GM18520 (cell line): ENCODE data around the gene PIP5K1B.

ENCODE experiments used
- ATAC-seq: cut with Tn5 transposase; IDR thresholded peaks from one replicate; pipeline ENCODE4 v1.9.1; 2021; ENCODE audit not compliant: unreplicated experiment

PIP5K1B gene

DNA sequence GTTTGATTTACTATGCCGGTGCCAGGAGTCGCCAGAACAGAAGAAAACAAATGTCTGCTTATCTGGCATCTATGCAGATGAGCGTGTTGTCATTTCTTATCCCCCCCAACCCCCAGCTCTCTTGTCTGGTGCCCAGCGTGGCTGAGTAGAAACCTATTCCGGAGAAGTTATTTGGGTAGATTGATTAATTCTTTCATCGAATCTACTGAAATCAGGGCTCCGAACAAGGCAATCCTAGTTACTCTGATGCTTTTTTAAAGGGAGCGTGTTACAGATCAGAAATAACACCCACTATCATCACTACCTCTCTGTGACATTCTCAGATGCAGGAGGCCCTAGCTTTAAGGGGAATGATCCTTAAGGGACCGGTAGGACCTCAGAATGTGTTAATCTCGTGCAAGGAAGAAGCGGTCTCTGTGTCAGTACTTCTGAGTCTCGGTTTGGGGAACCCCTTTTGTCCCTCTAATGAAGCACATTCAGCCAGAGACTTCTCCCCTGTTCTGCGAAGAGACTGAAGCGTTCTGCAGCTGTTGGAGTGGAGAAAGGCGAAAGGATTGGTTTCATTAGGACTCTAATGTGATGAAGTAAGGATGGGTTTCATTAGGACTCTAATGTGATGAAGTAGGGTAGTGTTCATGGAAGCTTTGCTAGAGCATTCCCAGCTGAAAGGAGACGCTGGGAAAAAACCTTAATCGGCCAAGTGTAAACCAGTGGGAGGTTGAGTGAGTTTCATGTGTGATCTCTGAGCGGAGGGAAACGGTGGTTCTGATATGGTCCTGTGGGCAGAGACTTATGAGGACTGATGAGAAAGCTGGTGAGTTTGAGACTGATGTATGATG is 1.5 kb downstream of the PIP5K1B start:
- ATAC-seq = peak; percentile 28

DNA sequence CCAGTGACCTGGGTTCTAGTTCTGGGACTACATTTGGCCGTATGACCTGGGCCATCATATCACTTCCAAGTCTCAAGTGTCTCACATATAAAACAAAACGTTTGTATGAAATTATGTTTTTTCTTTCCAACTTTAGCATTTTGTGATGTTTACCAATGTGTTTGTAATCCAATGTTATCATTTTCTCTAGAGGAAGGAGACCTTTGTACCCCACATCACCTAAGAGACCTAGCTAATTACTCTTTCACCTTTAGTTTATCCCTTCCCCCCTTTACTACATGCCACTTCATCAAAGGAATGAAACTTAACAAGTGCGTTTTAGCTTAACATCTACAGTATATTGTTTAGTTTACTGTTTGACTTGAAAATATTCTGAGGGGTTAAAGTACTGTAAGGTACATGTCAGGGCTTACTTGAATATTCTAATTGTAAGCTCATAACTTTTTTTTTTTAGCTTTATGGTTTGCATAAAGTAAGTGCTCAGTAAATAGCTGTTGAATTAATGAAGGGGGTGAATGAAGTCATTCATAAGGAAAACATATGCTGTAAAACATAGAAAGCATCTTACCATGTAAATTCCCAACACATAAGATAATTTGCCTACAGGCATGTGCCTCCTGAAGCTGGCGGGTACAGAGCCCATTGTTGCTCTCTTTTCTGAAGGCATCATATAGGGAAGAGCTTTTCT is 2.9 kb downstream of the PIP5K1B start:
- no peak for ATAC-seq

DNA sequence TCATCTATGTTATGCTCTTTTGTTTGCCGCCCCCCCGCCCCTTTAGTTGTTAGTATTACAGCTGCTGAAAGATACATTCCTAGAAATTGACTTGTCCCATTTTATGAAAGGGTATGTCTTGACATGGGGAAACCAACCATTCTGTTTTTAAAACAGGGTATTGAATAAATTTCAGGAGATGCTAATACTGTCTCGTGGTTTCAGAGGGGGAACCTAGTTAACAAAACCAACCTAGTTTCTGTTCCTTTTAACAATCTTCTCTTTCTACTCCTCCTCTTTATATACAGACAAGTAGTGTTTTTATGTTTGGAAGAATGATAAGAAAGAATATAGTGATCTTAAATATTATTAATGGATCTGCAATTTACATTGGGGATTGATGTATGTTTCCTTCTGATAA is 3.5 kb downstream of the PIP5K1B start:
- peak; percentile 23 for ATAC-seq

DNA sequence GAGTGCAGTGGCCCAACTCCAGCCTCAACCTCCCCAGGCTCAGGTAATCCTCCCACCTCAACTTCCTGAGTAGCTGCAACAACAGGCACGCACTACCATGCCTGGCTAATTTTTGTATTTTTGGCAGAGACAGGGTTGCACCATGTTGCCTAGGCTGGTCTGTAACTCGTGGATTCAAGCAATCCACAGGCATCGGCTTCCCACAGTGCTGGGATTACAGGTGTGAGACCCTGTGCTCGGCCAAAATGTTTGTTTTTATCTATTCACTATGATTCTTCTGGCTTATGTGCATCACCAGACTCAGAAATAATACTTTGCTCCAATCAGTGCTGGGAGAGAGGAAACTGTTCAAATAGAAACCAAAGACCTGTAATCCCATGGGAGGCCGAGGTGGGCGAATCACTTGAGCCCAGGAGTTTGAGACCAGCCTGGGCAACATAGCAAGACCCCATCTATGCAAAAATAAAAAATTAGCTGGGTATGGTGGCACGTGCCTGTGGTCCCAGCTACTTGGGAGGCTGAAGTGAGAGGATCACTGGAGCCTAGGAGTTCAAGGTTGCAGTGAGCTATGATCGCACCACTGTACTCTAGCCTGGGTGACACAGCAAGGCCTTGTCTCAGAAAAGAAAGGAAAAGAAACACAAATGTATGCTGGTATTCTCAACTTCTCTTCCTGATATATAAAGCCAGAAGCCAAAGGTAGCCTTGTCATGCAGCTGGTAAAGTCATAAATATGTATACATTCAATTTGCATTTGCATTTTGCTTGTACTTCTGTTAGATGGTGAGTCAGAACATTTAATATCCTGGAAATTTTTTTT is 4.5 kb downstream of the PIP5K1B start:
- ATAC-seq = no peak

DNA sequence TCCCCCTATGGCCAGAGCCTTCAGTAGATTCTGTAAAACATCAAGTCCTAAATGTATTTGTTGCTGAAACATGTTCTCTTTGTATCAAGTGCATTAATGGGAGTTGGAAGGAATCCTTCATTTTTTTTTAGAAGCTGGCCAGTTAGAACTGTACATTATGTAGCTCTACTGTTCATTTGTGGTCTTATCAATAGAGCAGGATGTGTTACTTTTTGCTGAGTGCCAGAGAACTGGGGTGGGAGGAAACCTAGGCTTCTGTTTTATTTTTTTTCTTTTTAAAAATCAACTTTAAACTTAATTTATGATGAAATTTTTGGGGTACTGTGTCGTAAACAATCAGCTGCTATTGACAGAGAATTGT is 5.1 kb downstream of the PIP5K1B start:
- ATAC-seq = no peak

DNA sequence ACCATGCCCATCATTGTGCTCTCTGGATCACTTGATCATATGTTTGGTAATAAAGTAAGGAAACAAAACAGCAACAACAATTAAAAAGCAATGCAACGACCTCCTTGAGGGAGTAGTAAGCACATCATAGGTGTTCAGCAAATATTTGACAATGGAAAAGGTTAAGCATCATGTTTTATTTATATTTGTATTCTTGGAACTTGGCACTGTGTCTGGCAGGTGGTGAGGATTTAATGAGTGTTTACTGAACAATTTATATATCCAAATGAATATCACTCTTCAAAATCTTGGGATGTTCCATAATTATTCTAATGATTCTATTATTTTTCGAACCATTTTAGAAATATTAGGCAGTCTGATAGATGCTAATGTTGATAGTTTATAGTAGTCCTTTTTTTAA is 6.2 kb downstream of the PIP5K1B start:
- ATAC-seq = no peak

DNA sequence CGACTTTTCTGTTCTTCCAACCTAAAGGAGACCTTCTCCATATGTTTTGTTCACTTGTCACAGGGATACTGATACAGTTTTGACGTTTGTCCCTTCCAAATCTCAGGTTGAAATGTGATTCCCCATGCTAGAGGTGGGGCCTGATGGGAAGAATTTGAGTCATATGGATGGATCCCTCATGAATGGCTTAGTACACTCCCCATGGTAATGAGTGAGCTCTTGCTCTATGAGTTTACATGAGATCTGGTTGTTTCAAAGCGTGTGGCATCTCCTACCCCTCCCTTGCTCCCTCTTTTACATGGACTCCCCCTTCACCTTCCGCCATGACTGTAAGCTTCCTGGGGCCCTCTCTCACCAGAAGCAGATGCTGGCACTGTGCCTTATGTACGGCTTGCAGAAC is 6.9 kb downstream of the PIP5K1B start:
- ATAC-seq = no peak

DNA sequence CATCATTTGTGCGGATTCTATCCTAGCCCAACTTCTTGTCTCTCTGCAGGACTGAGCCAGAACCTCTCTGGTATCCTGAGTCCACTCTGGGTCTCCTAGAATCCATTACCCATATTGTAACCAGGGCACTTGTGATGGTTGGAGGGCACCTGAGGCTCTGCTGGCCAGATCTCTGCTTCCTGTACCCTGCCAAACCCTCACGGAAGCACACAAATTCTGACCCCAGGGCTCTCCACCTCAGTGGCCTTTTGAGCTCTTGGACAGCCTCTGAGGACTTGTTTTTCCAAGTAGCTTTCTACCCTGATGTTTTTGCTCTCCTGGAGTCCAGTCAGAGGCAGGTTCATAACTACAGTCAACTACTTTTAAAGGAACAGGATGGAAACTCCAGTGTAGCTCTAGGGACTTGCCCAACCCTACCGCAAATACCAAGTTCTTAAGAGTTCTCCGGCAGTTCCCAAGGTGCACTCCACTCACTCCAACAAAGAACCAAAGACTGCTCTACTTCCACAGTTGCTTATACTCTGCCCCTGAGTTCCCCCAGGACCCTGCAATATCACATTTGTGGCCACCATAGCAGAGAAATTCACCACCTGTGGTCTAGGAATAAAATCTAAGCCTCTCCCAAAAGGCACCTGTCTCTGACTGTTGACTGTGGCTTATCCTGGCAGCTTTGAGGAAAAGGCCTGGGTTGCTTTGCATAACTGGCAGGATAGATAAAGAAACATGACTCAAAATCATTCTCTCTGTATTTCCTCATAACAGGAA is 9.6 kb downstream of the PIP5K1B start:
- no peak for ATAC-seq

DNA sequence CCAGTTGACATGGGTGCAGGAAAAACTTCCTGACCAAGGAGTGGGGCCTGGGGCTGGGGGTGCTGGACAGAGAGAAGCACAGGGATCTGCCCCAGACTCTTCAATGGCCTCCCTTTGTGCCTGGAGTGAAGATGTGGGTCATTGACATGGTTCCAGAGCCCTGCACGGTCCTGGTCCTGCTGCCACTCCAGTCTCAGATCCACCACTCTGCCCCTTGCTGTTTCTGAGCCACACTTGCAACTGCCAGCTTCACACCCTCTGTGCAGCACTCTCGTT is 10.1 kb downstream of the PIP5K1B start:
- no peak for ATAC-seq

DNA sequence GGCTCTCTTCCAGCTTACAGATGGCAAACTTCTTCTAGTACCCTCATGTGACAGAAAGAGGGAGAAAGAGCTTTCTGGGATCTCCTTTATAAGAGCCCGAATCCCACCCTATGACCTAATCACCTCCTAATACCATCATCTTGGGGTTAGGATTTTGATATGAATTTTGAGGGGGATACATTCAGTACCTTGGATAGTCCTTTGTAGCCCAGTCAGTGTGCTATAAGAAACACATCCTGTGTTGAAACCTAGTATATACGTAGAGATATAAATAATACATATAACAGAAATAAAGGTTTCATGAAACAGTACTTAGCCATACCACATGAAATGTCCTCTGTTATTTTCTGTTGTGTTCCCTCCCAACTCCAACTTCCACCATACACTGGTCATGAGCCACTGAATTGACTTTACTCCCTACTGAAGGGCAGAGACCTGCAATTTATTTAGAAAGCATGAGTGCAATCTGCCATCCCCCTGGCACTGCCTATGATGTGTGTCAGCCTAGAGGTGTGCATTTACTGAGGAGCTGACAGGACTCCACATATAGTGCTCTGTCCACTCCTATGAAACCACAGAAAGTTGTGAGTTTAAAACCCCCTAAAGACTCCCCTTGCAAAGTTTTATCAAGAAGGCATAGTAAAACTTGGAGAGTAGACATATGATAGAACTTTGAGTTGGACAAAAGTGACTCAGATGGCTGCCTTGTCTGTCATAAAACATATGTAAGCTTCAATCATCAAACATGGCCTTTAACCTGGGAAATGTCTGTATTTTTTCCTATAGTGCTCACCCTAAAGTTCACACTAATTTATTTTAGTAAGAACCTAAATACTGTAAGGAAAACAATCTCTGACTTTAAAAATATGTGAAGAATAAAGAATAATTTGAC is 12.8 kb downstream of the PIP5K1B start:
- no peak for ATAC-seq

DNA sequence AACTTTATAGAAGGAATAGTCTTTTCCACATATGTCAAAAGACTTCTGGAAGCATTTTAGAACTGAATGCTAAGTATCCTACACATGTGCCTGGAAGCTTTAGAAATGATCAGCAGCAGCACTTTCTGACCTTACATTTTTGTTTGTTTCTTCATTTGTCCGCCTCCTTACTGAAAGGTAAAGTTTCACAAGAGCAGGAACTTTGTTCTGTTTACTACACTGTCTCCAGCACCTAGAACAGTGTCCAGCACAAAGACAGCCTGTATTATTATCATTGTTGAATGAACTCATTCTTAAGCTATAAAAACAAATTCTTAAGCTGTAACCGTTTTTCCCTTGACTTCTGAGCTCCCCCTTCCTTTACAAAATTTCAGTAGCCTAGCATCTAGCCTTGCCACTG is 14.8 kb downstream of the PIP5K1B start:
- no peak for ATAC-seq

DNA sequence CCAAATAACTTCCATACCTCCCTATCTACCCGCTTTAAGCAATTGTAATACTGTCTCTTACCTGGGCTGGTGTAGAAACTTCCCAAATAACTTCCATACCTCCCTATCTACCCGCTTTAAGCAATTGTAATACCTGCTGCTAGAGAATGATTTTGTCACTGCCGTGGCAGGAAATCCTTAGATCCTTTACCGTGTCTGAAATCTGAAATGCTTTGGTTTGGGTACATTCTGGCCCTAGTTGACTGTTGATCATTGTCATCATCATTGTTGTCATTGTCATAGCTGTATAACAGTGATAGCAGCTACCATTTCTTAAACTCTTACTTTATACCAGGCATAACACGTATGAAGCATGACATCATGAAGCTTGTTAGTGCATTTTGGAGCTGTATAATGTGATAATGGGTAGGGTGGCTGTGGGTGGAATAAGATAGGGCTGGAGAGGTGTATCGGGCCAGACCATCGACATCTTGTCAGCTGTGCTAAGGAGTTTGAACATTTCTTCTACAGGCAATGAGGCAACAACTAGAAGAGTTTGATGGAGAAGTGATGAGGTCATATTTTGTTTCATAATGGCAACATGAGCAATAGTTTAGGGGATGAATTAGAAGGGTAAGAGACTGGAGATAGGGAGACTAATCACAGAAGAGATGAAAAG is 15.7 kb downstream of the PIP5K1B start:
- ATAC-seq = no peak

DNA sequence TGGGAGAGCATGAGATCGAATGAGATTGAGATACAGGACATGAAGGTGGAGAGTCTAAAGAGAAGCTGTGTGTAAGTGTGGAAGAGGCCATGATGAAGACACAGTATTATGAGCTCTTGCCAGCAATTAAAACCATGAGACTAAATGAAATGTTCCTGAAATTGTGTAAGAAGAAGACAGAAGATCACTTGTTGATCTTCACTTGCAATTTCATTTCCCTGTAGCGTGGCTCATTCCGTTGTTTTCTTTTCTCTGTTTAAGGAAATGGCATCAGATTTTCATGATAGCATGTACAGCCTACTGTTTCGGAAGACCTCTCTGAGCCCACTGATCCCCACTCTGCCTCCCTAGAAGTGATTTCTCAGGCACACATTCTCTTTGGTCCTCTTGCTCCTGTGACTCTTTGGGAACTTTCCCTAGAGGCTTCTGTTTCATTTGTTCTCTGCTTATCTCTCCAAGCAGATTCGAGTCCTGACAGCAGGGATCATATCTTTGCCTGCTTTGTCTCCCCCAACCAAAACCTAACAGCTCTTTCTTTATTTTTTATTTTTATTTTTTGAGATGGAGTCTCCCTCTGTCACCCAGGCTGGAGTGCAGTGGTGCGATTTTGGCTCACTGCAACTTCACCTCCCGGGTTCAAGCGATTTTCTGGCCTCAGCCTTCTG is 16.8 kb downstream of the PIP5K1B start:
- no peak for ATAC-seq

DNA sequence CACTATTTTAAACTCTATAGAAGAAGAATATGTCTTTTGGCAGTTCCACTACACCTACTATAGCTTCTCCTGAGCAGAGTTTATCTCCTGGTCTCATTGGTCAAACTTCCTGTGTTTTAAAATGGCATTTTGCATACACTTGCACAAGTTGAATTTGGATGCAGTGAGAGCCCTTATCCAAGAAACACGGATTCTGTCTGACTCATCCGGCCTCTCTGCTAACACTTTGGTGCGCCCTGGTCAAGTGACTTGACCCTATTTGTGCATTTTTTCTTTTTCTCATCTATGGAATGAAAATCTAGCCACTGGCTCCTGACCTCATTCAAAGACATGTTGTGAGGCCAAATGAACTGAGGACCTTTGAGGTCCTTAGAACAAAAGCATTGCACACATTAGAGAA is 20.0 kb downstream of the PIP5K1B start:
- ATAC-seq = no peak

DNA sequence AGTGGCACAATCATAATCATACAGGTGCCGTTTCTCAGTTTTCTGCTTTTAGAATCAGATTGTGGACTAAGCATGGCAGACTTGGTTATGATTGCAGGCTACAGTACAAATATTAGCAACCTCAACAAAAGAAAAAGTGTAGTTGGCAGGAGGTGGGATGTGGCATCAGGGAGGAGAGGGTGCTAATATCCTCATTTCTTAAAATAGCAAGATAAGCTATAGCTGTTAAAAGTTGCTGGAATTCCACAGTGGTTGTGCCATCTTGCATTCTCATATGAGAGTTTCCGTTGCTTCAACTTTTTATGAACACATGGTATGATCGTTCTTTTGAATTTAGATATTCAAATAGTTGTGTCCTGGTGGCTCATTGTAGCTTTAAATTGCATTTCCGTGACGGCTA is 21.4 kb downstream of the PIP5K1B start:
- no peak for ATAC-seq

DNA sequence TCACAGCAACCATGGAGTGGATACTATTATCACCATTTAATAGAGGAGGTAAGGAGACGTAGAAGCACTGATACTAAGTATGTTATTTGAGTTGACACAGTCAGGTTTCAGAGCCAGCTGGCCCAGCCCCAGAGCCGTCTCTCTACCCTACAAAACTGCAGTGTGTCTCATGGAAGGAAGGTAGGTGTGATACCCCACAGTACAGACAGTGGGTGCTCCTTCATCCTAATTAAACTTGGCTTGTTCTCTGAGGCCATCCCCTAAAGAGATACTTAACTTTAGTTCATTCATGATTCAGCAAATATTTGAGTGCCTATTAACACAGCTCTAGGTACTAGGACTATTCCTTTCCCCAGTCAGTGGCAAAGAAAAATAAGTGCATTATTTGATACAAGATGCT is 22.6 kb downstream of the PIP5K1B start:
- ATAC-seq = no peak

DNA sequence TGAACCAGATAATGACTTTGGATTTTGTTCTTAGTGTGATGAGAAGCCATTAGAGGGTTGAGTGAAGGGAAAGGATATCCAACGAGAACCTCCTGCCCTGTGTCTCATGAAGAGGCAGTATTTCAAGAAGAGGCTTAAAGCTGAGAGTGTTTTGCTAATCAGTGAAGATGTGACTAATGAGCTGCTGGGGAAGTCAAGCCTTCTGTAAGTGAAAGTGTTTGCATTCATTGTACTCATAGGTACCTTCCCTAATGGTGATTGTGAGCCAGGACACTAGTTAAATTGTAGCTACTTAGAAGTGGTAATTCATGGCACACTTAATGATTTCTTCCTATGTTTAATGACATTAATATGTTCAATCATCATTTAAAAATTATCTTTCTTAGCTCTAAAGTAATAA is 23.7 kb downstream of the PIP5K1B start:
- ATAC-seq = peak; percentile 90

DNA sequence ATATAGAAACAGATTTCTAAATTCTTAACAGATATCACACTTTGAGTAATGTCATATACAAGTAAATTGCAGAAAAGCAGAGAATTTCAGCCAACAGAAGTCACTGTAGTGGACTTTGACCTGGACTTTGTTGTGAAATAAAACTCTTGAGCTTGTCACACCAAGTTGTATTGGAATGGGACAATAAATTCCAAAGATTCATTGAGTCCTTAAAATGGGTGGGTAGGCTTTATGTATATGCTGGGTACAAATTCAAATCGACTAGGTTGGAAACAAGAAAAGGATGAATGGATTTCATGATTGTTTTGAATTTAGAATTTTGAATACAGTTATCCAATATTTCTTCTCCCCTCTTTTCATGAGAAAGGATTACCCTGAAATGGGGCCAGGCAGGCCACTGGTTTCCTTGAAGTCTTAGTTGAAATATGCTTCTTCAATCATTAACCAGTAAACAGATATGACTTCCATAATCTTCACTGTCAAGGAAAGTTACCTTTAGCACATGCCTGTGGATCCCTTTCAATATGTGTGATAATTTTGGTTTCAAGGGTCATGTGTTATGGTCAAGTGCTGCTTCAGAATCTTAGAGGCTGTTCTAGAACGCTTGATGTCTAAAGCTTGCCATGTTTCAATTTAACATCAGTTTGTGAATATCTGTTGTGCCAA is 25.7 kb downstream of the PIP5K1B start:
- ATAC-seq = no peak

DNA sequence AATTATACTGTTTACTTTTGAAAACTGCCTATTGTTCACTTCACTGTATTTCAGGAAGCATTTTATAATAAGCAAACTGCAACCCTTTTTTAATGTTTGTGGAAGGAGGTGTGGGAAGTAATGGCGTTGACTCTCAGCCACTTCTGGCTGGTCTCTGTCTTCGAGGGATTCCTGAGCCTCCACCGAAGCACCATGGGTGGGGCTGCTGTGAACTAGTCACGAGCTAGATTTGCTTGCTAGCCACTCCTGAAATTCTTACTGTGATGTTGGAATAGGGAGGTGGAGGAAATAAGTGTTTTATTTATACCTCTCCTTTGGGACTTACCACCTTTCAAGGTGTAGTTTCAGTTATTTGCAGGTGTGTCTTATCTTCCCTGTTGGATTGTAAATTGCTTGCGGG is 26.8 kb downstream of the PIP5K1B start:
- ATAC-seq = no peak
